Measurements from ENCODE around the gene SMOC2.

The SMOC2 gene

GRCh38 chr6:168625602-168626001 is 184.6 kb downstream of the SMOC2 start:
- no peak for DNase-seq (ENCODE audit: low spot score)

- no peak for DNase-seq (ENCODE audit: low spot score)
These were observed 185.1 kb downstream of the SMOC2 start for GRCh38 chr6:168626046-168626602.

GRCh38 chr6:168627506-168628175 is 186.7 kb downstream of the SMOC2 start:
- DNase-seq (ENCODE audit: low spot score) = no peak

- no peak for DNase-seq (ENCODE audit: low spot score)
These were observed 187.2 kb downstream of the SMOC2 start for GRCh38 chr6:168628176-168628553.

GRCh38 chr6:168628732-168629245 is 187.8 kb downstream of the SMOC2 start:
- DNase-seq (ENCODE audit: low spot score) = no peak

- DNase-seq (ENCODE audit: low spot score) = no peak
These were observed 190.6 kb downstream of the SMOC2 start for GRCh38 chr6:168631564-168631963.

- DNase-seq (ENCODE audit: low spot score) = no peak
These were observed 191.7 kb downstream of the SMOC2 start for GRCh38 chr6:168632694-168633093.

GRCh38 chr6:168634541-168635328 is 193.8 kb downstream of the SMOC2 start:
- no peak for DNase-seq (ENCODE audit: low spot score)

- DNase-seq (ENCODE audit: low spot score) = no peak
These were observed 195.4 kb downstream of the SMOC2 start for GRCh38 chr6:168636147-168637004.

GRCh38 chr6:168637834-168638233 is 196.8 kb downstream of the SMOC2 start:
- no peak for DNase-seq (ENCODE audit: low spot score)

GRCh38 chr6:168638468-168639271 is 197.7 kb downstream of the SMOC2 start:
- DNase-seq (ENCODE audit: low spot score) = no peak

- DNase-seq (ENCODE audit: low spot score) = no peak
These were observed 199.2 kb downstream of the SMOC2 start for GRCh38 chr6:168640181-168640580.

- no peak for DNase-seq (ENCODE audit: low spot score)
These were observed 199.8 kb downstream of the SMOC2 start for GRCh38 chr6:168640768-168641167.

- DNase-seq (ENCODE audit: low spot score) = no peak
These were observed 200.5 kb downstream of the SMOC2 start for GRCh38 chr6:168641446-168641845.

- DNase-seq (ENCODE audit: low spot score) = no peak
These were observed 202.4 kb downstream of the SMOC2 start for GRCh38 chr6:168643401-168643800.

GRCh38 chr6:168645326-168645725 is 204.3 kb downstream of the SMOC2 start:
- DNase-seq (ENCODE audit: low spot score) = no peak

GRCh38 chr6:168647271-168647670 is 206.3 kb downstream of the SMOC2 start:
- no peak for DNase-seq (ENCODE audit: low spot score)

- no peak for DNase-seq (ENCODE audit: low spot score)
These were observed 207.5 kb downstream of the SMOC2 start for GRCh38 chr6:168648240-168649125.

GRCh38 chr6:168649209-168649608 is 208.2 kb downstream of the SMOC2 start:
- no peak for DNase-seq (ENCODE audit: low spot score)

GRCh38 chr6:168650671-168651111 is 209.7 kb downstream of the SMOC2 start:
- DNase-seq (ENCODE audit: low spot score) = no peak
